ENCODE measurements around the gene USP32.
"Not testable (repeated sequence)": the region's sequence is repeated elsewhere in the genome, so short reads cannot be mapped to it uniquely, and the experiment has no call there.

DNA sequence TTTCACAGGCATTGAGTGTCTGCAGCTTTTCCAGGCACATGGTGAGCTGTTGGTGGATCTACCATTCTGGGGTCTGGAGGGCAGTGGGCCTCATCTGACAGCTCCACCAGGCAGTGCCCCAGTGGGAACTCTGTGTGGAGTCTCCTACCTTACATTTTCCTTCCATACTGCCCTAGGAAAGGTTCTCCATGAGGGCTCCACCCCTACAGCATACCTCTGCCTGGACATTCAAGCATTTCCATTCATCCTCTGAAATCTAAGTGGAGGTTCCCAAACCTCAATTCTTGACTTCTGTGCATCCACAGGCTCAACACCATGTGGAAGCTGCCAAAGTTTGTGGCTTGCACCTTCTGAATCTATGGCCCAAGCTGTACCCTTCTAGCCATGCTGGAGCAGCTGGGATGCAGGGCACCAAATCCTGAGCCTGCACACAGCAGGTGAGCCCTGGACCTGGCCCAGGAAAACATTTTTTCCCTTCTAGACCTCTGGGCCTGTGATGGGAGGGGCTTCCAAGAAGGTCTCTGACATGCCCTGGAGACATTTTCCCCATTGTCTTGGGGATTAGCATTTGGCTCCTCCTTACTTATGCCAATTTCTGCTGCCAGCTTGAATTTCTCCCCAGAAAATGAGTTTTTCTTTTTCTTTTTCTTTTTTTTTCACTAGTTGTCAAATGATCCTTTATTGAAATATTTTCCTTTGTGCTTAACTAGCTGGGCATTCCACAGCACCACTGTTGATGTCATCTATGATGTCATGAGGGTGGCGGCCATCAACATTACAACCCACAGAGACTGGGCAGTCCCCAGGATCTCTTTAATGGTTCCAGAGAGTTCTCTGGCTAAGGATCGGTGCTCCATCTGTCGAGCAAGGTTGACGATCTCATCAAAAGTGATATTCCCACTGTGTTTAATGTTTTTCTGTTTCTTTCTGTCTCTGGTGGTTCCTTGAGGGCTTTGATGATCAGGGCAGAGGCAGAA lies 41.4 kb upstream of the USP32 start:
- TF ChIP-seq, protein P1, sequence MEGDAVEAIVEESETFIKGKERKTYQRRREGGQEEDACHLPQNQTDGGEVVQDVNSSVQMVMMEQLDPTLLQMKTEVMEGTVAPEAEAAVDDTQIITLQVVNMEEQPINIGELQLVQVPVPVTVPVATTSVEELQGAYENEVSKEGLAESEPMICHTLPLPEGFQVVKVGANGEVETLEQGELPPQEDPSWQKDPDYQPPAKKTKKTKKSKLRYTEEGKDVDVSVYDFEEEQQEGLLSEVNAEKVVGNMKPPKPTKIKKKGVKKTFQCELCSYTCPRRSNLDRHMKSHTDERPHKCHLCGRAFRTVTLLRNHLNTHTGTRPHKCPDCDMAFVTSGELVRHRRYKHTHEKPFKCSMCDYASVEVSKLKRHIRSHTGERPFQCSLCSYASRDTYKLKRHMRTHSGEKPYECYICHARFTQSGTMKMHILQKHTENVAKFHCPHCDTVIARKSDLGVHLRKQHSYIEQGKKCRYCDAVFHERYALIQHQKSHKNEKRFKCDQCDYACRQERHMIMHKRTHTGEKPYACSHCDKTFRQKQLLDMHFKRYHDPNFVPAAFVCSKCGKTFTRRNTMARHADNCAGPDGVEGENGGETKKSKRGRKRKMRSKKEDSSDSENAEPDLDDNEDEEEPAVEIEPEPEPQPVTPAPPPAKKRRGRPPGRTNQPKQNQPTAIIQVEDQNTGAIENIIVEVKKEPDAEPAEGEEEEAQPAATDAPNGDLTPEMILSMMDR (conservative IDR thresholded peaks at IDR 0.05; ENCODE audit: low read length): not testable (repeated sequence)
- not testable (repeated sequence) for TF ChIP-seq EZH2phosphoT487 (IDR thresholded peaks at IDR 0.05; ENCODE audit: borderline replicate concordance)

Measured in Loucy (cell line).